KOPT-K1 (cell line): ENCODE results near the gene MMP10.

Experiments
- H3K27ac ChIP-seq: fragments of 200-600 bp; sonication (generic); 2 replicates; pipeline ENCODE4 v1.5.1; 2016; ENCODE audit warnings: antibody characterized with exemption, mild to moderate bottlenecking, low read depth, low read length; ENCODE audit not compliant: poor library complexity, severe bottlenecking
- H3K36me3 ChIP-seq: fragments of 200-600 bp; sonication (generic); 2 replicates; pipeline ENCODE4 v1.5.1; 2017; ENCODE audit warnings: antibody characterized with exemption, mild to moderate bottlenecking, low read length, moderate library complexity; ENCODE audit not compliant: insufficient read depth
- H3K9me3 ChIP-seq: fragments of 200-600 bp; sonication (generic); 2 replicates; pipeline ENCODE4 v1.5.1; 2017; ENCODE audit warnings: antibody characterized with exemption, low read length, mild to moderate bottlenecking; ENCODE audit not compliant: insufficient read depth, poor library complexity, severe bottlenecking

Gene MMP10

GRCh38 chr11:102793677-102794290 lies 13.4 kb upstream of the MMP10 start:
- H3K27ac ChIP-seq, result no peak overlapping the region
- no peaks in the 10 kb centered on the region for H3K9me3 ChIP-seq
- no peaks in the 10 kb centered on the region for H3K36me3 ChIP-seq

DNA sequence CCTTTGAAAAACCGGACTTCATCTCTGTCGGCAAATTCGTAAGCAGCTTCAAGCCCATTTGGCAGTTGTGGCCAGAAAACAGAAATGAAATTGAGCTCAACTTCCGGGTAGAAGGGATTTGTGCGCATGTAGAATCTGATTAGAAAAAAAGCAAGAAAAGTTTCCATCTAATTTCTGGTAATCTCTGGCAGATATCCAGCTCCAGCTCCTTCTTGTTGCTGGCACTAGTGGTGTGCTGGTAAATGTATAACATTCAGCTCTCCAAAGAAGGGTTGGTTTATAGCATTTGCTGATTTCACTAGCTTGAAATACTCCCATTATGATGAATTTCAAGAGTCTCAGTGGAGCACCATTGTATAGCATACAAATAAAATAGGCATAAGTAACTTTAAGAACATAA lies 12.2 kb upstream of the MMP10 start:
- Histone ChIP-seq H3K27ac (no peak overlapping the region), H3K9me3 (no peaks in the 10 kb centered on the region), H3K36me3 (no peaks in the 10 kb centered on the region)

- Histone ChIP-seq H3K9me3 (no peaks in the 10 kb centered on the region), H3K27ac (no peak overlapping the region), H3K36me3 (no peaks in the 10 kb centered on the region)
Observed at GRCh38 chr11:102791271-102792036, 11.0 kb upstream of the MMP10 start.

DNA sequence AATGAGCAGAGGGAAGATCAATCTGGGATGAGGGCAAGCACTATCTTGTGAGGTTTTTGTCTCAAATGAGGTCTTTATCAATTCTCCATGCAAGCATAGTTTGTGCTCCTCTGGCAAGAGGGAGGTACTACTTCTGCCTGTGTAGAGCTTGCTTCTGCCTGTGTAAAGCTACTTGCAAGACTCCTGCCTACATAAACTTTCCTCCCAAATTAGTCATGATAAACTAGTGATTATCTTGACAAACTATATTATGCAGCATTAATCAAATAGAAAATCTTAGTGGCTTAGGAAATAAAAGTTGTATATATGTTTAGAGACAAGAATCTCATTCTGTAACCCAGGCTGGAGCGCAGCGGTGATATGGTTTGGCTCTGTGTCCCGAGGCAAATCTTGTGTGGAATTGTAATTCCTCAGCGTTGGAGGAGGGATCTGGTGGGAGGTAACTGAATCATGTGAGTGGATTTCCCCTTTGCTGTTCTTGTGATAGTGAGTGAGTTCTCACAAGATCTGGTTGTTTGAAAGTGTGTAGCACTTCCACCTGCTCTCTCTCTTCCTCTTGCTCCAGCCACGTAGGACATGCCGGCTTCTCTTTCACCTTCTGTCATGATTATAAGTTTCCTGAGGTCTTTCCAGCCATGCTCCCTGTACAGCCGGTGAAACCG lies 8.0 kb upstream of the MMP10 start:
- no peaks in the 10 kb centered on the region for H3K36me3 ChIP-seq
- no peaks in the 10 kb centered on the region for H3K9me3 ChIP-seq
- H3K27ac ChIP-seq, result no peak overlapping the region

GRCh38 chr11:102784380-102784779 lies 4.0 kb upstream of the MMP10 start:
- Histone ChIP-seq H3K9me3 (no peaks in the 10 kb centered on the region), H3K36me3 (no peaks in the 10 kb centered on the region), H3K27ac (no peak overlapping the region)

- Histone ChIP-seq H3K36me3 (no peaks in the 10 kb centered on the region), H3K27ac (no peak overlapping the region), H3K9me3 (no peaks in the 10 kb centered on the region)
Observed at GRCh38 chr11:102783720-102784119, 3.3 kb upstream of the MMP10 start.

DNA sequence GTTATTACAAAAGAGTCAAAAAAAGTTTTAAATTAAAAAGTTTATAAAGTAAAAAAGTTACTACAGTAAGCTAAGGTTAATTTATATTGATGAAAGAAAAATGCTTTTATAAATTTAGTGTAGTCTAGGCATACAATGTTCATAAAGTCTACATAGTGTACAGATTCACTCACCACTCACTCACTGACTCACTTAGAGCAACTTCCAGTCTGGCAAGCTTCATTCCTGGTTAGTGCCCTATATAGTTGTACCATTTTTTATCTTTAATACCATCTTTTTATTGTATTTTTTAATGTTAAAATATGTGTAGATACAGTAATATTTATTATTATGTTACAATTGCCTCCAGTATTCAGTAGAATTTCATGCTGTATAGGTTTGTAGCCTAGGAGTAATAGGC lies 2.6 kb upstream of the MMP10 start:
- Histone ChIP-seq H3K27ac (no peak overlapping the region), H3K9me3 (no peaks in the 10 kb centered on the region), H3K36me3 (no peaks in the 10 kb centered on the region)

DNA sequence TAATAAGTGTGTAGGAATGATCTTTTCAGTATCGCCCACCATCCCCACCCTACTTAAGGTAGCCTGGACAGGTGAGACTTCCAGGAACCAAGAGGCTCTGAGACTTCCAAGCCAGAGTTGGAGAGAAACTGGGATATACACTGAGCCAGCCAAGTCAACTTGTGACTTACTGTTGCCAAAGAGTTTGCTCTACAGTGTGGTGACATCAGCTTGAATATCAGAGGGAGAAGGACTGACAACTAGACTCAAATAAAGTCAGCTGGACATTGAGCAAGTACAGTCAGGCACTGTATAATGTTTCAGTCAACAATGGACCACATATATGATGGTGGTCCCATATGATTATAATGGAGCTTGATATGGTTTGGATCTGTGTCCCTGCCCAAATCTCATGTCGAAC lies 1.2 kb upstream of the MMP10 start:
- no peaks in the 10 kb centered on the region for H3K36me3 ChIP-seq
- no peaks in the 10 kb centered on the region for H3K9me3 ChIP-seq
- H3K27ac ChIP-seq, result no peak overlapping the region

- Histone ChIP-seq H3K9me3 (no peaks in the 10 kb centered on the region), H3K27ac (no peak overlapping the region), H3K36me3 (no peaks in the 10 kb centered on the region)
Observed at GRCh38 chr11:102776454-102776853, 4.0 kb downstream of the MMP10 start.

GRCh38 chr11:102773386-102773785 lies 7.0 kb downstream of the MMP10 start:
- no peaks in the 10 kb centered on the region for H3K36me3 ChIP-seq
- H3K9me3 ChIP-seq, result no peaks in the 10 kb centered on the region
- no peak overlapping the region for H3K27ac ChIP-seq

GRCh38 chr11:102771351-102771750 lies 9.1 kb downstream of the MMP10 start:
- Histone ChIP-seq H3K9me3 (no peaks in the 10 kb centered on the region), H3K36me3 (no peaks in the 10 kb centered on the region), H3K27ac (no peak overlapping the region)

DNA sequence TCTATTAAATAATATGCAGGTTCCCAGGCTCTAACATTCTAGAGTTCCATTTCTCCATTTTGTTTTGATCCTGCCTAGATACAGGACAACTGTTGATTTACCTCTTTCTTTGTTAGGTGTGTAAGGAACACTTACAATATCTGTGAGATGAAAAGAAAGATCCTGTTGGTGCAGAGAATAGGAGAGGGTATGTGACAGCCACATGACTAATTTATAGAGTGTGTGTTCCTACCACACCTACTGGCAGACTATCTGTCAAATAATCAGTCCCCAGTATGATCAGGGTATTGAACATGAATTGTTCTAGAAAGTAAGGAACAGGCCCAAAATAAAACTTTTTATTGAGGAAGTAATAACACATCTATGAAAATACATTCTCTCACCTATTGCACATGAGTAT lies 10.2 kb downstream of the MMP10 start:
- Histone ChIP-seq H3K27ac (no peak overlapping the region), H3K9me3 (no peaks in the 10 kb centered on the region), H3K36me3 (no peaks in the 10 kb centered on the region)

GRCh38 chr11:102767800-102768199 lies 12.6 kb downstream of the MMP10 start:
- no peaks in the 10 kb centered on the region for H3K9me3 ChIP-seq
- H3K27ac ChIP-seq, result no peak overlapping the region
- no peaks in the 10 kb centered on the region for H3K36me3 ChIP-seq

GRCh38 chr11:102763440-102763839 lies 17.0 kb downstream of the MMP10 start:
- Histone ChIP-seq H3K27ac (no peak overlapping the region), H3K9me3 (no peaks in the 10 kb centered on the region), H3K36me3 (no peaks in the 10 kb centered on the region)

- H3K9me3 ChIP-seq, result no peaks in the 10 kb centered on the region
- no peaks in the 10 kb centered on the region for H3K36me3 ChIP-seq
- no peak overlapping the region for H3K27ac ChIP-seq
Observed at GRCh38 chr11:102762361-102762767, 18.1 kb downstream of the MMP10 start.
